Endothelial cell of umbilical vein (primary cell): ENCODE results near the gene CNPY1. TPM values are rescaled to one million over a fixed set of nuclear protein-coding genes. Genes with fewer than 3 reads are reported as not detected.

Experiments used
- BruUV-seq: library from RNA; stranded (reverse); fragments of 400-500 nt; replicated peaks from 2 replicates; lab custom pipeline; 2021; lab: Mats Ljungman, UMichigan
- CTCF ChIA-PET: fragments of 300-600, 350-600 bp; sonication (Branson Sonifier 250); formaldehyde crosslinking; loops from one replicate; lab custom pipeline; 2021; ENCODE audit warnings: antibody characterized with exemption, inconsistent platforms; lab: Charles Lee
- POLR2A ChIA-PET: fragments of 300-600, 350-600 bp; sonication (Branson Sonifier 250); formaldehyde crosslinking; loops from one replicate; lab custom pipeline; 2021; ENCODE audit warnings: antibody characterized with exemption, inconsistent platforms; lab: Charles Lee
- DNase-seq: peaks from one replicate; pipeline ENCODE4 v3.0.0-alpha.2; 2011; ENCODE audit warnings: low read depth, low spot score
- FAIRE-seq: peaks from 2 replicates; lab custom pipeline; 2011; peaks lifted over from hg19 to GRCh38; lab: Jason Lieb, UNC
- H2AFZ ChIP-seq: 2 replicates; pipeline ENCODE4 v1.6.0; 2012; ENCODE audit warnings: low read depth, low read length, control low read depth, inconsistent platforms
- H3K27ac ChIP-seq: 2 replicates; pipeline ENCODE4 v1.5.1; 2011; ENCODE audit warnings: low read depth, mild to moderate bottlenecking, control low read depth, low read length, moderate library complexity; ENCODE audit not compliant: insufficient read depth
- H3K27me3 ChIP-seq, 2 experiments: 2 replicates each; pipeline versions ENCODE4 v1.6.0 to v1.6.1; 2011; ENCODE audit warnings: low read length in 2 of 2, mixed read lengths in 1 of 2; ENCODE audit not compliant: control insufficient read depth in 2 of 2, insufficient read depth in 2 of 2
- H3K36me3 ChIP-seq, 2 experiments: 2 replicates in 1 of 2; 3 replicates in 1 of 2; pipeline ENCODE4 v1.5.1; 2011; ENCODE audit warnings: low read length in 2 of 2, mild to moderate bottlenecking in 1 of 2, moderate library complexity in 1 of 2; ENCODE audit not compliant: control insufficient read depth in 2 of 2, insufficient read depth in 2 of 2; ENCODE audit errors: extremely low read depth in 1 of 2
- H3K4me1 ChIP-seq: 3 replicates; pipeline ENCODE4 v1.5.1; 2011; ENCODE audit warnings: mild to moderate bottlenecking, low read length; ENCODE audit not compliant: control insufficient read depth, insufficient read depth; ENCODE audit errors: extremely low read depth
- H3K4me2 ChIP-seq: 2 replicates; pipeline ENCODE4 v1.6.1; 2011; ENCODE audit warnings: low read length, control low read depth, mixed read lengths; ENCODE audit not compliant: insufficient read depth
- H3K4me3 ChIP-seq, 3 experiments: fragments of 200-600 bp in 1 of 3; sonication (generic), shearing (Covaris generic) in 1 of 3; replicated peaks in 1 of 3; 2 replicates each; pipeline ENCODE4 v1.5.1; 2011 to 2016; ENCODE audit warnings: control low read depth in 3 of 3, low read length in 3 of 3, mild to moderate bottlenecking in 2 of 3, inconsistent platforms in 1 of 3, low read depth in 1 of 3, moderate library complexity in 1 of 3; ENCODE audit not compliant: insufficient read depth in 1 of 3
- H3K79me2 ChIP-seq: 2 replicates; pipeline ENCODE4 v1.6.0; 2012; ENCODE audit warnings: low read length, inconsistent platforms; ENCODE audit not compliant: control insufficient read depth, insufficient read depth
- H3K9ac ChIP-seq: replicated peaks from 2 replicates; pipeline ENCODE3; 2011; ENCODE audit warnings: low read length, control low read depth; ENCODE audit not compliant: insufficient read depth; ENCODE audit errors: extremely low read depth
- H3K9me1 ChIP-seq: replicated peaks from 3 replicates; pipeline ENCODE4 v1.6.0; 2011; ENCODE audit warnings: mild to moderate bottlenecking, low read length; ENCODE audit not compliant: control insufficient read depth, insufficient read depth; ENCODE audit errors: extremely low read depth
- H3K9me3 ChIP-seq: replicated peaks from 2 replicates; pipeline ENCODE4 v1.5.1; 2012; ENCODE audit warnings: low read length, inconsistent platforms; ENCODE audit not compliant: control insufficient read depth, insufficient read depth
- H4K20me1 ChIP-seq: replicated peaks from 2 replicates; pipeline ENCODE3; 2011; ENCODE audit warnings: mild to moderate bottlenecking, low read length; ENCODE audit not compliant: control insufficient read depth, insufficient read depth; ENCODE audit errors: extremely low read depth
- CTCF ChIP-seq, 2 donors: IDR thresholded peaks; 1 replicate in 1 of 2; 2 replicates in 1 of 2; pipeline ENCODE4 v1.5.1; 2011; ENCODE audit warnings: low read length in 2 of 2, mild to moderate bottlenecking in 2 of 2, moderate library complexity in 2 of 2, control low read depth in 1 of 2, inconsistent platforms in 1 of 2, low read depth in 1 of 2; ENCODE audit not compliant: insufficient read depth in 1 of 2; ENCODE audit errors: extremely low read depth in 1 of 2
- EZH2 ChIP-seq: IDR thresholded peaks from 2 replicates; pipeline ENCODE4 v1.6.1; 2012; ENCODE audit warnings: borderline replicate concordance, low read depth, mild to moderate bottlenecking, moderate library complexity, low read length, inconsistent platforms; ENCODE audit not compliant: severe bottlenecking
- FOS ChIP-seq: IDR thresholded peaks from 2 replicates; pipeline ENCODE4 v1.6.1; 2011; ENCODE audit warnings: mild to moderate bottlenecking, low read length, moderate library complexity, borderline replicate concordance; ENCODE audit not compliant: insufficient read depth
- GATA2 ChIP-seq: IDR thresholded peaks from 2 replicates; pipeline ENCODE4 v1.7.0; 2011; ENCODE audit warnings: low read depth, mild to moderate bottlenecking, moderate library complexity, mixed read lengths, low read length; ENCODE audit not compliant: insufficient read length, insufficient read depth
- JUN ChIP-seq: IDR thresholded peaks from 2 replicates; pipeline ENCODE4 v1.6.1; 2011; ENCODE audit warnings: borderline replicate concordance, low read depth; ENCODE audit not compliant: insufficient read length, insufficient read depth
- MYC ChIP-seq: IDR thresholded peaks from one replicate; pipeline ENCODE4 v1.6.1; 2011; ENCODE audit warnings: mild to moderate bottlenecking, low read depth, low read length
- POLR2A ChIP-seq: IDR thresholded peaks from 2 replicates; pipeline ENCODE4 v1.6.1; 2012; ENCODE audit warnings: low read depth, mild to moderate bottlenecking, control low read depth, low read length
- POLR2AphosphoS5 ChIP-seq: IDR thresholded peaks from 2 replicates; pipeline ENCODE4 v1.6.1; 2012; ENCODE audit warnings: low read depth, mild to moderate bottlenecking, control low read depth, low read length, moderate library complexity; ENCODE audit not compliant: insufficient read depth
- dilution Hi-C: fragments of 300-500 bp; cut with MboI; formaldehyde crosslinking; loops from one replicate; pipeline ENCODE4 v1.15.0; 2019; ENCODE audit warnings: low sequenced_read_pairs; ENCODE audit not compliant: extremely low pct_ligation_motif_present
- intact Hi-C: fragments of 100-400 bp; cut with micrococcal nuclease; formaldehyde crosslinking; loops from one replicate; pipeline ENCODE4 v1.10.0; 2022
- polyA plus RNA-seq, 4 experiments: library from polyadenylated mRNA; depleted of rRNA in 3 of 4; stranded (reverse) in 3 of 4; unstranded in 1 of 4; fragments of >200 nt; gene quantifications; 2 replicates each; pipeline versions ENCODE4 v1.2.1 to v1.2.3, GENCODE V29; 2011 to 2012; ENCODE audit warnings: missing spikeins in 1 of 4
- total RNA-seq: library from RNA; stranded (reverse); gene quantifications from 2 replicates; pipeline ENCODE4 v1.2.3, GENCODE V29; 2021
- TF ChIP-seq, protein P1 (sequence below): IDR thresholded peaks from 2 replicates; pipeline ENCODE4 v1.6.1; 2011; ENCODE audit not compliant: insufficient read depth, insufficient read length

The CNPY1 gene
- total and polyA plus RNA-seq, 2 donors (not counting 3 experiments of a cell fraction or from before 2014, with no cell fraction given): not detected

GRCh38 chr7:155576416-155576815 is 30.1 kb upstream of the CNPY1 start:
- dilution Hi-C loops (no loop called here), intact Hi-C loops (no loop called here)
- no peak overlapping the region for H3K27ac ChIP-seq
- H3K9me1 ChIP-seq: no peaks in the 10 kb centered on the region
- no peaks in the 10 kb centered on the region for H3K9me3 ChIP-seq
- DNase-seq: no peak
- ChIA-PET CTCF (interaction anchor here (1.4 kb wide), 1 partner anchor 23 kb away, joined by 6 read pairs; no protein-coding TSS in a partner anchor), POLR2A (no interaction called here)
- no peaks in the 10 kb centered on the region for H3K27me3 ChIP-seq
- no peak overlapping the region for H3K9ac ChIP-seq
- no peak overlapping the region for H3K4me2 ChIP-seq
- no peaks in the 10 kb centered on the region for H3K4me1 ChIP-seq
- no peaks in the 10 kb centered on the region for H3K79me2 ChIP-seq
- no peaks in the 10 kb centered on the region for H3K36me3 ChIP-seq
- TF ChIP-seq JUN: no peak
- TF ChIP-seq POLR2AphosphoS5: no peak
- no peak for TF ChIP-seq POLR2A
- no peak for TF ChIP-seq GATA2
- TF ChIP-seq, protein P1, sequence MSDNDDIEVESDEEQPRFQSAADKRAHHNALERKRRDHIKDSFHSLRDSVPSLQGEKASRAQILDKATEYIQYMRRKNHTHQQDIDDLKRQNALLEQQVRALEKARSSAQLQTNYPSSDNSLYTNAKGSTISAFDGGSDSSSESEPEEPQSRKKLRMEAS: no peak
- no peak for TF ChIP-seq FOS
- no peak for TF ChIP-seq MYC
- no peak for TF ChIP-seq CTCF (IDR thresholded peaks at IDR 0.05; ENCODE audit: extremely low read depth in 1 of 2, insufficient read depth in 1 of 2, low read depth in 1 of 2, low read length in 2 of 2)
- no peak for TF ChIP-seq EZH2
- H4K20me1 ChIP-seq: no peaks in the 10 kb centered on the region
- H3K4me3 ChIP-seq: no peak overlapping the region
- BruUV-seq: no TSS peak
- no peak overlapping the region for H2AFZ ChIP-seq
- FAIRE-seq: no peak
